ENCODE results near the gene CIT. TPM values are rescaled to one million over a fixed set of nuclear protein-coding genes. Genes with fewer than 3 reads are reported as not detected.

Gene CIT
- total and polyA plus RNA-seq, 2 donors (not counting 1 experiment from before 2014, with no cell fraction given): 6.8 to 25.4 TPM

DNA sequence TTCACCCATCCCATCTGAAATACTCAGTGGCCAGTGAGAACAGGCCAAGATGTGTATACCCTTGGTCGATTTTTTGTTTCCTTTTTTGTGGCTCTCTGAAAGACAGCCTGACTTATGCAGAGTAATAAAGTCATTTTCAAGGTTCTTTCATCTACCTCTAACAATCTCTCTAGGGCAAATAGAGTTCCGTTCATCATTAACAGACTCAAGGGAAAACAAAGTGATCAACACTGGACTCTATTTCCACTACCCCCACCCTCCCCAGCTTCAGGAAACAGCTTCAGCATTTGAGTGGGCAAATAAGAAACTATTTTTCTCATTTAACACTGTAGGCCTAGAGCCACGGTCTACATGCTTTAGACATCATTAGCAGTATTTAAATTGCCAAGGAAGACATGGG lies 193.3 kb downstream of the CIT start:
- Histone ChIP-seq H3K36me3 (ENCODE audit: control insufficient read depth, insufficient read depth, low read length) (peaks cover 19% of the 10 kb centered on the region), H3K9ac (ENCODE audit: insufficient read depth, low read length) (no peak overlapping the region), H3K79me2 (ENCODE audit: control insufficient read depth, insufficient read depth, low read length) (no peaks in the 10 kb centered on the region), H3K4me2 (ENCODE audit: extremely low read depth, insufficient read depth, low read length) (no peak overlapping the region), H3K4me1 (ENCODE audit: control insufficient read depth, extremely low read depth, insufficient read depth, low read length) (no peaks in the 10 kb centered on the region), H2AFZ (ENCODE audit: low read length) (no peak overlapping the region), H3K27me3 (ENCODE audit: control insufficient read depth, insufficient read depth, low read length) (no peaks in the 10 kb centered on the region), H3K4me3 (replicated peaks in 1 of 4; ENCODE audit: control extremely low read depth in 1 of 4, insufficient read depth in 1 of 4, low read depth in 3 of 4, low read length in 4 of 4) (no peak overlapping the region), H3K27ac (ENCODE audit: insufficient read depth, low read length) (no peak overlapping the region), H4K20me1 (ENCODE audit: control insufficient read depth, extremely low read depth, insufficient read depth, low read length) (no peaks in the 10 kb centered on the region), H3K9me3 (ENCODE audit: control insufficient read depth, insufficient read depth, low read depth, low read length) (no peaks in the 10 kb centered on the region)
- TF ChIP-seq, protein P1, sequence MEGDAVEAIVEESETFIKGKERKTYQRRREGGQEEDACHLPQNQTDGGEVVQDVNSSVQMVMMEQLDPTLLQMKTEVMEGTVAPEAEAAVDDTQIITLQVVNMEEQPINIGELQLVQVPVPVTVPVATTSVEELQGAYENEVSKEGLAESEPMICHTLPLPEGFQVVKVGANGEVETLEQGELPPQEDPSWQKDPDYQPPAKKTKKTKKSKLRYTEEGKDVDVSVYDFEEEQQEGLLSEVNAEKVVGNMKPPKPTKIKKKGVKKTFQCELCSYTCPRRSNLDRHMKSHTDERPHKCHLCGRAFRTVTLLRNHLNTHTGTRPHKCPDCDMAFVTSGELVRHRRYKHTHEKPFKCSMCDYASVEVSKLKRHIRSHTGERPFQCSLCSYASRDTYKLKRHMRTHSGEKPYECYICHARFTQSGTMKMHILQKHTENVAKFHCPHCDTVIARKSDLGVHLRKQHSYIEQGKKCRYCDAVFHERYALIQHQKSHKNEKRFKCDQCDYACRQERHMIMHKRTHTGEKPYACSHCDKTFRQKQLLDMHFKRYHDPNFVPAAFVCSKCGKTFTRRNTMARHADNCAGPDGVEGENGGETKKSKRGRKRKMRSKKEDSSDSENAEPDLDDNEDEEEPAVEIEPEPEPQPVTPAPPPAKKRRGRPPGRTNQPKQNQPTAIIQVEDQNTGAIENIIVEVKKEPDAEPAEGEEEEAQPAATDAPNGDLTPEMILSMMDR (conservative IDR thresholded peaks at IDR 0.05 in 1 of 2, IDR thresholded peaks at IDR 0.05 in 1 of 2; ENCODE audit: low read depth in 1 of 2, low read length in 2 of 2): no peak
- no peak for TF ChIP-seq EZH2 (IDR thresholded peaks at IDR 0.05; ENCODE audit: low read length, missing control alignments)
- no peak for DNase-seq (ENCODE audit: low read depth in 2 of 2)

DNA sequence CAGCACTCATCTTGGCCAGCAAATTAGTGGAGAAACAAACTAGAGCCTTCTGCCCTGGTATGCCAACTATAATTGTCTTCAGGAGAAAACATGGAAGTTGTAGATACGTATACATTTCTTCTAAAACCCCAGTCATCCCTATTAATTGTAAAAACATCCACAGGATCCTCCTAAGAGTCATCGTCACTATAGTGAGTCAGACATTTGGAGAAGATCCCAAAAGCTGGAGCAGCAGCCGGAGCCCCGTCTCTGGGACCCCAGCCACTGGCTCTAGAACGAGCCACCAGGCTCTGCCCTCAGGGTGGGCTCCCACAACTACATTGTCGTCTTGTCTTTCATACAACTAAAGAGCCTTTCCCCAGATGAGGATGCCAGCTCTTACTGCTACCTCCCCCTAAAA lies 193.7 kb downstream of the CIT start:
- Histone ChIP-seq H4K20me1 (ENCODE audit: control insufficient read depth, extremely low read depth, insufficient read depth, low read length) (no peaks in the 10 kb centered on the region), H2AFZ (ENCODE audit: low read length) (no peak overlapping the region), H3K36me3 (ENCODE audit: control insufficient read depth, insufficient read depth, low read length) (peaks cover 19% of the 10 kb centered on the region), H3K9me3 (ENCODE audit: control insufficient read depth, insufficient read depth, low read depth, low read length) (no peaks in the 10 kb centered on the region), H3K4me3 (replicated peaks in 1 of 4; ENCODE audit: control extremely low read depth in 1 of 4, insufficient read depth in 1 of 4, low read depth in 3 of 4, low read length in 4 of 4) (no peak overlapping the region), H3K79me2 (ENCODE audit: control insufficient read depth, insufficient read depth, low read length) (no peaks in the 10 kb centered on the region), H3K9ac (ENCODE audit: insufficient read depth, low read length) (no peak overlapping the region), H3K27me3 (ENCODE audit: control insufficient read depth, insufficient read depth, low read length) (no peaks in the 10 kb centered on the region), H3K4me1 (ENCODE audit: control insufficient read depth, extremely low read depth, insufficient read depth, low read length) (no peaks in the 10 kb centered on the region), H3K27ac (ENCODE audit: insufficient read depth, low read length) (no peak overlapping the region), H3K4me2 (ENCODE audit: extremely low read depth, insufficient read depth, low read length) (no peak overlapping the region)
- peak; percentile 33 to 49 for DNase-seq (ENCODE audit: low read depth in 2 of 2)
- no peak for TF ChIP-seq EZH2 (IDR thresholded peaks at IDR 0.05; ENCODE audit: low read length, missing control alignments)
- TF ChIP-seq, protein P1 (conservative IDR thresholded peaks at IDR 0.05 in 1 of 2, IDR thresholded peaks at IDR 0.05 in 1 of 2; ENCODE audit: low read depth in 1 of 2, low read length in 2 of 2): no peak

DNA sequence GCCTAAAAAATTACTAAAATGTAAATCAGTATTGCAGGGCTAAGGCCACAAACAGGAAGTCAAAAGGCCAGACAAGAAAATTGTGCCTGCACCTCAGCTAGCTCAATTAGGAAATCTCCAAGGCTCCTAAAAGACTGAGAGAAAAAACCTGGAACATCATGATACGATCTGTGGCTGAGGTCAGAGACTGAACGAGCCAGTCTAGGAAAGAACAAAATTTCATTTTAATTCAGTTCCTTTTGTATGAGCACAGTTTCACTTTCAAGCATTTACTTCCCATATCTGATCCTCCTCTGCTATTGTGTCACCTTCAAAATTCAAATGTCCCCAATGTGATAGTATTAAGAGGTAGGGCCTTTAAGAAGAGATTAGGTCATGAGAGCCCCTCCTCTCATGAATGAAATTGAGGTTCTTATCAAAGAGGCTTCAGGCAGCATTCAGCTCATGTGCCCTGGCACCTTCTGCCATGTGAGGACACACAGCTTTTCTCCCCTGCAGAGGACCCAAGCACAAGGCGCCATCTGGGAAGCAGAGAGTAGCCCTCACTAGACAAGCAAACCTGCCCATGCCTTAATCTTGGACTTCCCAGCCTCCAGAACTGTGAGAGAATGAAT lies 194.4 kb downstream of the CIT start:
- no peak for DNase-seq (ENCODE audit: low read depth in 2 of 2)
- H3K9me3 ChIP-seq (ENCODE audit: control insufficient read depth, insufficient read depth, low read depth, low read length): no peaks in the 10 kb centered on the region
- H3K4me1 ChIP-seq (ENCODE audit: control insufficient read depth, extremely low read depth, insufficient read depth, low read length): no peaks in the 10 kb centered on the region
- no peaks in the 10 kb centered on the region for H3K79me2 ChIP-seq (ENCODE audit: control insufficient read depth, insufficient read depth, low read length)
- H3K27ac ChIP-seq (ENCODE audit: insufficient read depth, low read length): no peak overlapping the region
- H4K20me1 ChIP-seq (ENCODE audit: control insufficient read depth, extremely low read depth, insufficient read depth, low read length): no peaks in the 10 kb centered on the region
- no peak overlapping the region for H3K4me3 ChIP-seq (replicated peaks in 1 of 4; ENCODE audit: control extremely low read depth in 1 of 4, insufficient read depth in 1 of 4, low read depth in 3 of 4, low read length in 4 of 4)
- H3K4me2 ChIP-seq (ENCODE audit: extremely low read depth, insufficient read depth, low read length): no peak overlapping the region
- TF ChIP-seq EZH2 (IDR thresholded peaks at IDR 0.05; ENCODE audit: low read length, missing control alignments): no peak
- TF ChIP-seq, protein P1 (conservative IDR thresholded peaks at IDR 0.05 in 1 of 2, IDR thresholded peaks at IDR 0.05 in 1 of 2; ENCODE audit: low read depth in 1 of 2, low read length in 2 of 2): no peak
- peaks cover 14% of the 10 kb centered on the region for H3K36me3 ChIP-seq (ENCODE audit: control insufficient read depth, insufficient read depth, low read length)
- H2AFZ ChIP-seq (ENCODE audit: low read length): no peak overlapping the region
- no peak overlapping the region for H3K9ac ChIP-seq (ENCODE audit: insufficient read depth, low read length)
- no peaks in the 10 kb centered on the region for H3K27me3 ChIP-seq (ENCODE audit: control insufficient read depth, insufficient read depth, low read length)

Data from fibroblast of lung (primary cell).